Measurements from ENCODE around the gene INAVA. TPM values are rescaled to one million over a fixed set of nuclear protein-coding genes. Genes with fewer than 3 reads are reported as not detected.
"Not testable (repeated sequence)": the region's sequence is repeated elsewhere in the genome, so short reads cannot be mapped to it uniquely, and the experiment has no call there.

INAVA gene
- total and polyA plus RNA-seq, 2 experiments from 2014 or later = 51.0 to 79.7 TPM

- WGBS (ENCODE audit: low lambda C conversion rate, missing lambda C conversion rate) = 94% methylated on average over 2 of the region's 2 CpGs
- no peaks in the 10 kb centered on the region for H3K27me3 ChIP-seq
- H3K4me2 ChIP-seq = no peak overlapping the region
Observed at GRCh38 chr1:200963076-200963475, 68.4 kb downstream of the INAVA start.

DNA sequence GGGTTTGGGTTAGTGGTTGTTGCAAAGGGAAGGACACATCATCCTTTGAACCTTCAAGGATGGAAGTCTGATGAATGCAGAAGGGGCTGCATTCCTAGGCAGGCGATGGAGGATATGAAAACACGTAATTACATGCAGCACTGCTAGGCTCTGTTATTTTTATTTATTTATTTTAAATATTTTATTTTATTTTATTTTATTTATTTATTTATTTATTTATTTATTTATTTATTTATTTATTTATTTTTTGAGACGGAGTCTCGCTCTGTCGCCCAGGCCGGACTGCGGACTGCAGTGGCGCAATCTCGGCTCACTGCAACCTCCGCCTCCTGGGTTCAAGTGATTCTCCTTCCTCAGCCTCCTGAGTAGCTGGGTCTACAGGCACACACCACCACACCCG, 69.2 kb downstream of the INAVA start:
- not testable (repeated sequence) for H3K4me1 ChIP-seq (ENCODE audit: insufficient read depth); H3K27me3 ChIP-seq; H3K36me3 ChIP-seq (replicated peaks; ENCODE audit: insufficient read depth, low read depth); DNase-seq (ENCODE audit: low spot score); H3K27ac ChIP-seq; H3K4me2 ChIP-seq; H3K4me3 ChIP-seq; H3K9me2 ChIP-seq (replicated peaks; ENCODE audit: insufficient read depth); H4K20me1 ChIP-seq (ENCODE audit: insufficient read depth, poor library complexity, severe bottlenecking); H2AFZ ChIP-seq; H3K79me2 ChIP-seq; H3K9me3 ChIP-seq (ENCODE audit: low read depth)
- over 99% methylated on average over 11 of the region's 11 CpGs for WGBS (ENCODE audit: low lambda C conversion rate, missing lambda C conversion rate)

More at GRCh38 chr1:200963076-200963475, 68.4 kb downstream of the INAVA start:
- no peaks in the 10 kb centered on the region for H3K4me1 ChIP-seq (ENCODE audit: insufficient read depth)
- no peak overlapping the region for H2AFZ ChIP-seq
- DNase-seq (ENCODE audit: low spot score) = no peak
- H3K9me3 ChIP-seq (ENCODE audit: low read depth) = no peaks in the 10 kb centered on the region
- H4K20me1 ChIP-seq (ENCODE audit: insufficient read depth, poor library complexity, severe bottlenecking) = no peaks in the 10 kb centered on the region
- TF ChIP-seq CTCF (IDR thresholded peaks at IDR 0.05; ENCODE audit: poor library complexity) (no peak), EZH2phosphoT487 (IDR thresholded peaks at IDR 0.05; ENCODE audit: low read depth, severe bottlenecking, unreplicated experiment) (no peak), EZH2 (IDR thresholded peaks at IDR 0.05; ENCODE audit: borderline replicate concordance) (no peak)
- H3K9me2 ChIP-seq (replicated peaks; ENCODE audit: insufficient read depth) = no peaks in the 10 kb centered on the region
- H3K4me3 ChIP-seq = no peak overlapping the region
- H3K36me3 ChIP-seq (replicated peaks; ENCODE audit: insufficient read depth, low read depth) = no peaks in the 10 kb centered on the region
- no peak overlapping the region for H3K27ac ChIP-seq
- no peaks in the 10 kb centered on the region for H3K79me2 ChIP-seq

Small RNA genes lying within 50 kb of the gene (small RNA-seq; reads per million reads assigned to genes)
- not detected for gene RNU6-704P

Other genes with a start within 250 kb of the INAVA start
- 19.9 TPM in 2 replicates for gene DDX59, start 225.0 kb upstream of the INAVA start, total RNA-seq
- gene DDX59, start 225.0 kb upstream of the INAVA start, polyA plus RNA-seq = 10.5 and 13.6 TPM in 2 replicates
- 28.9 and 32.9 TPM in 2 replicates for gene CAMSAP2, start 156.0 kb upstream of the INAVA start, total RNA-seq
- 9.3 and 12.5 TPM in 2 replicates for gene CAMSAP2, start 156.0 kb upstream of the INAVA start, polyA plus RNA-seq
- not detected in 2 replicates for gene GPR25, start 21.9 kb upstream of the INAVA start, total RNA-seq
- not detected in 2 replicates for gene GPR25, start 21.9 kb upstream of the INAVA start, polyA plus RNA-seq
- 0.60 and 1.3 TPM in 2 replicates for gene KIF21B, start 128.8 kb downstream of the INAVA start, total RNA-seq
- gene KIF21B, start 128.8 kb downstream of the INAVA start, polyA plus RNA-seq = 0.18 and 0.19 TPM in 2 replicates
- 0.04 TPM in 1 of 2 replicates, not detected in the other for gene CACNA1S, start 217.5 kb downstream of the INAVA start, total RNA-seq
- not detected in 2 replicates for gene CACNA1S, start 217.5 kb downstream of the INAVA start, polyA plus RNA-seq
- not detected in 2 replicates for gene ASCL5, start 232.3 kb downstream of the INAVA start, total RNA-seq
- gene ASCL5, start 232.3 kb downstream of the INAVA start, polyA plus RNA-seq = not detected in 2 replicates